A549 (cell line): Measurements from ENCODE around the gene AKAP5.

Experiments
- CEBPB ChIP-seq, 2 experiments: fragments of >200 bp in 1 of 2; sonication (Bioruptor Twin) in 1 of 2; formaldehyde crosslinking in 1 of 2; IDR thresholded peaks; 2 replicates each; pipeline ENCODE4 v1.6.1; 2012 to 2016
- CHD2 ChIP-seq: fragments of 150-350 bp; IDR thresholded peaks from 2 replicates; pipeline ENCODE4 v1.6.1; 2014; ENCODE audit warnings: low read length; ENCODE audit not compliant: partially characterized antibody
- CTCF ChIP-seq: fragments of >200 bp; sonication (Bioruptor Twin); formaldehyde crosslinking; IDR thresholded peaks from 3 replicates; pipeline ENCODE4 v1.5.1; 2016
- EP300 ChIP-seq, 2 experiments: fragments of >200 bp; sonication (Bioruptor Twin); formaldehyde crosslinking; IDR thresholded peaks; 2 replicates in 1 of 2; 3 replicates in 1 of 2; pipeline ENCODE4 v1.6.1; 2016 to 2017
- ESRRA ChIP-seq: fragments of 150-350 bp; IDR thresholded peaks from 2 replicates; pipeline ENCODE4 v1.6.1; 2014; ENCODE audit warnings: mild to moderate bottlenecking, low read length, borderline replicate concordance
- JUN ChIP-seq, 2 experiments: fragments of >200 bp; sonication (Bioruptor Twin); formaldehyde crosslinking; IDR thresholded peaks; 2 replicates in 1 of 2; 3 replicates in 1 of 2; pipeline ENCODE4 v1.6.1; 2016 to 2017
- KDM1A ChIP-seq: fragments of 200-600 bp; sonication (generic); IDR thresholded peaks from 2 replicates; pipeline ENCODE4 v1.6.1; 2016; ENCODE audit warnings: low read depth, mild to moderate bottlenecking
- PHF8 ChIP-seq: fragments of 200-600 bp; sonication (generic); IDR thresholded peaks from 2 replicates; pipeline ENCODE4 v1.6.1; 2016; ENCODE audit warnings: low read depth, mild to moderate bottlenecking, antibody characterized with exemption, moderate library complexity, borderline replicate concordance
- POLR2A ChIP-seq: IDR thresholded peaks from 2 replicates; pipeline ENCODE4 v1.6.1; 2012; ENCODE audit warnings: mild to moderate bottlenecking, low read length
- RAD21 ChIP-seq, 2 experiments: fragments of >200 bp in 1 of 2; sonication (Bioruptor Twin) in 1 of 2; formaldehyde crosslinking in 1 of 2; IDR thresholded peaks in 1 of 2; conservative IDR thresholded peaks in 1 of 2; 2 replicates in 1 of 2; 3 replicates in 1 of 2; pipeline ENCODE4 v1.6.1; 2012 to 2018; ENCODE audit warnings: inconsistent platforms in 1 of 2
- RCOR1 ChIP-seq: fragments of 150-350 bp; IDR thresholded peaks from 2 replicates; pipeline ENCODE4 v1.6.1; 2014; ENCODE audit warnings: antibody characterized with exemption, low read length, low read depth

GRCh38 chr14:64463195-64463594 lies 2.1 kb upstream of the AKAP5 start:
- TF ChIP-seq CTCF = no peak
- no peak for TF ChIP-seq CHD2
- TF ChIP-seq RCOR1 = no peak
- TF ChIP-seq CEBPB (IDR thresholded peaks at IDR 0.05) = no peak
- no peak for TF ChIP-seq RAD21 (conservative IDR thresholded peaks at IDR 0.05 in 1 of 2, IDR thresholded peaks at IDR 0.05 in 1 of 2)
- TF ChIP-seq JUN (IDR thresholded peaks at IDR 0.05) = no peak
- no peak for TF ChIP-seq ESRRA
- no peak for TF ChIP-seq KDM1A
- no peak for TF ChIP-seq EP300 (IDR thresholded peaks at IDR 0.05)
- TF ChIP-seq PHF8 = no peak
- no peak for TF ChIP-seq POLR2A
